T-helper 22 cell (primary cell): ENCODE measurements around the gene CASS4.

Experiments used
- DNase-seq: peaks from one replicate; pipeline ENCODE4 v3.0.0-alpha.2; 2020; ENCODE audit warnings: low read depth

Gene CASS4

DNA sequence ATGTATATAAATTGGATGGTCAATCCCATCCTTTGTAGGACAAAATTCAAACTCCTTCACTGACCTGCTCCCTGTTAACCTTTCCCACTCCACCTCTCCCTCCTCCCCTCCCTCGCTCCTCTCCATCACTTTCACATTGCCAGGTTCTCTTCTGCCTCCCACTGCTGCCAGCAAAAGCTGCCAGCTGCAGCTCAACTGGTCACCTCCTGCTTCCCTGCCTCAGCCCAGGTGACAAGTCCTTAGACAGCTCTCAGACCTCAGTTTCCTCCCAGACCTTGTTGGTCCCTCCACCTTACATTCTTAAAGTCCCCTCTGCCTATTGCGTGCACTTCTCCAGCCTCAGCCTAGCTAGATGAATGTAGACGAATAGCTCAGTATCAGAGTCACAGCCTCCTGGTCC is 33.1 kb downstream of the CASS4 start:
- DNase-seq, result no peak

- no peak for DNase-seq
Measured at GRCh38 chr20:56445540-56445939, 33.5 kb downstream of the CASS4 start.

DNA sequence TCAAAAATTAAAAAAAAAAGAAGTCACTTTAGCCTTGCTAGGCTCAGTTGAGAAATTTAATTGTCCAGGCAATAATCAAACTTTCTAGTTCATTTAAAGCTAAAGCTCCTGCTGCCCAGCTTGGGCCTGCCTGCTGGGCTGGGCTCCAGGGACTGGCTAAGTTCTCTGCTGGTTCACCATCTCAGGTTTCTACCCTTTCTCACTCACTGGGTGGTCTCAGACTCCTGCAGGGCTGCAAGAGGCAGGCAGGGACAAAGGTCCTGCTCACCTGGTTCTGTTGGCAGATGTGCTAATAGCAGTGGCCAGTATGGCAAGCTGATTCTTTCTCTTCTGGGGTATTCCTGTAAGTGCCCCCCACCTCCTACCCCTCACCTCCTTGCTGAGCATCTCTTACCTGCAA is 35.2 kb downstream of the CASS4 start:
- no peak for DNase-seq

DNA sequence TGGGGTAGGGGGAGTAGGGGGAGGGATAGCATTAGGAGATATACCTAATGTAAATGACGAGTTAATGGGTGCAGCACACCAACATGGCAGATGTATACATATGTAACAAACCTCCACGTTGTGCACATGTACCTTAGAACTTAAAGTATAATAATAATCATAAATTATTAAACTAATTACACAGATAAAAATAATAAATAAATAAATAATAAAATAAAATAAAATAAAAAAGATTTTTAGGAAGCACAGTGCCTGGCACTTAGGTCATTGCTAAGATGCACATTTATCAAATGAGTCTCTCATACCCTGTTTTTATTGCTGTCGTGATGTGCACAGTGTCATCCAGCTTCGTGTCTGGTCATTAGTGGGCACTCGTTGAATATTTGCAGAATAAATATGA is 37.4 kb downstream of the CASS4 start:
- no peak for DNase-seq

- no peak for DNase-seq
Measured at GRCh38 chr20:56451056-56451765, 39.2 kb downstream of the CASS4 start.

GRCh38 chr20:56453352-56453751 is 41.3 kb downstream of the CASS4 start:
- DNase-seq, result no peak

- no peak for DNase-seq
Measured at GRCh38 chr20:56454754-56455153, 42.7 kb downstream of the CASS4 start.

- no peak for DNase-seq
Measured at GRCh38 chr20:56458206-56458821, 46.3 kb downstream of the CASS4 start.

DNA sequence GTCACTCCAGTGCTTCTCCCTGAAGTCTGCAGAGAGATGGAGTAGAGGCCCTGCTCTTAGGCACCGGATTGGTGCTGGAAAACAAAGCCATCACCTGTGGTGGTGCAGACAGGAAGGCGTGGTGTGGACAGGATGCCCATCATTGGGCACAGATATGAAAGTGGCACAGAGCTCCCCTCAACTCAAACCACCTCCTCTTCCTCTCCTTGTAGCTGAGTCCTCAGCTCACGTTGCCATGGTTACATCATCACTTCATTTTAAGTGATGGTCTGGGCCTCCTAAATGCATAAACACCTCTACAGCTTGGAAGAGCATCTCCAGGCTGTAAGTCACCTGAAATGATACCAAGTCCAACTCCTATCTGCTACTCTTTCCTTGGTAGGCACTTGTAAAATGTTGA is 48.4 kb downstream of the CASS4 start:
- peak; percentile 71 for DNase-seq

- no peak for DNase-seq
Measured at GRCh38 chr20:56461576-56461975, 49.5 kb downstream of the CASS4 start.

DNA sequence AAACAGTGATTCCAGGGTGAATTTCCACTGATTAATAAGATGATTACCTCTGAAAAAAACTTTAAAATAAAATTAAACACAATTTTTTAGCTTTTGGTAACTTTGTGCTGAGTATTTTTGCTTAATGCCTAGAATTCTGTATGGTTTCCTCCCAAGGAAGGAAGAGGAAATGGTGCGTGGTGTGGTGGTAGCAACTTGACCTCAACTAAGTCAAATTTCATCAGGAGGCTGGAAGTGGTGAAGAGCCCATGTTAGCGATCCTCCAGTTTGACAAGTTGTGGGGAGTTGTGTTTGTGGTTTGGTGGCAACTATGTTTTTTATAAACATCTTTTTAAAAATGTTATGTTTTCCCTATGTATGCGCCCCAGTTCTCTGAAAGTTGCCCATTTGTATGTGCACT is 51.4 kb downstream of the CASS4 start:
- peak; percentile 26 for DNase-seq

DNA sequence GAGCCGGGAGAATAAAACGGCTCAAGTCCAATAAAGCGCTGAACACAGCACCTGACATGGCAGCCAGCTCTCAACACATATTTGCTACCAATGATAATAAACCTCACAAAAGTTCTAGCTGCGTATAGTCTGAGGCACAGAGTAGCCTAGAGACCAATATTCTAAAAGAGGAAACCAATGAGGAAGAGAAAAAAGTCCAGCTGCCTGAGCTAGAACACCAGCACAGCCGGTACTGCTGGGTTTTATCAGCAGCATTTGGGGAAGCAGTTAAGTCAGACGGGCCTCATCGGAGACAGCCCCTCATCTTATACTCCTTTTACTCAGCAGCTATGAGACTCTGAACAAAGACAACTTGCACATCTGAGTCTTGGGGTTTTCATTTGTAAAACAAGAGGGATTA is 53.9 kb downstream of the CASS4 start:
- DNase-seq, result no peak

GRCh38 chr20:56467968-56468315 is 55.9 kb downstream of the CASS4 start:
- no peak for DNase-seq

DNA sequence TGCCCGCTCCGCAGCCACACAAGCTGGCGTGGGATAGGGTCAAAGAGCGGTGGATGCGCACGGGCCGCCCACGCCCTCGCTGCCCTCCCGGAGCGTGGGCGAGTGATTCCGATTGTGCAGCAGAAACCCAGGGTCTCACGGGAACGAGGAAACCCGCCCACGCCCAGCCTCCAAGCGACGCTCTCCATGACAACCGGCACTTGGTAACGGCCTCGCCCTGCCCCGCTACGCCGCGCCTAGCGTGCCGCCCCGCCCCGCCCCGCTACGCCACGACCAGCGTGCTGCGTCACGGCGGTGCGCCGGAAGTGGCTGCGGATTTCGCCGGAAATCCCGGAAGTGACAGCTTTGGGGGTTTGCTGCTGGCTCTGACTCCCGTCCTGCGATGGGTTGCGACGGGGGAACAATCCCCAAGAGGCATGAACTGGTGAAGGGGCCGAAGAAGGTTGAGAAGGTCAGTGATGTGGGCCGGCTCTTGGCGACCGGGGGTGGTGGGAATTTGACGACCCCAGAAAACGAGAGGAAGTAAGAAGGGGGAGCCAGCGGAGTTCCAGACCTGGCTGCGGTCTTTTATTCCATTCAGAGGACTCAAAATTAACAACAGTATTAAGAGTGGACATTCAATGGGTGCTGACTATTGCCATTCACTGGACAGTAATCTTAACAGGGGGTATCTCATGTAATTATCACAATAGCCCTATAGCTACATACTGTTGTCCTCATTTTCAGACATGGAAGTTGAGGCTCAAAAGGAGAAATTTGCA is 56.4 kb downstream of the CASS4 start, which contains the start of gene RTF2:
Gene RTF2, plus strand, starts transcription at position 312 of the 761 bp plus-strand sequence. Its CDS starts 71 bp downstream, at position 383.
- peak; percentile 90 for DNase-seq

- DNase-seq, result no peak
Measured at GRCh38 chr20:56469077-56469449, 57.0 kb downstream of the CASS4 start.

GRCh38 chr20:56483970-56484369 is 71.9 kb downstream of the CASS4 start:
- no peak for DNase-seq

- DNase-seq, result no peak
Measured at GRCh38 chr20:56487216-56487615, 75.2 kb downstream of the CASS4 start.

DNA sequence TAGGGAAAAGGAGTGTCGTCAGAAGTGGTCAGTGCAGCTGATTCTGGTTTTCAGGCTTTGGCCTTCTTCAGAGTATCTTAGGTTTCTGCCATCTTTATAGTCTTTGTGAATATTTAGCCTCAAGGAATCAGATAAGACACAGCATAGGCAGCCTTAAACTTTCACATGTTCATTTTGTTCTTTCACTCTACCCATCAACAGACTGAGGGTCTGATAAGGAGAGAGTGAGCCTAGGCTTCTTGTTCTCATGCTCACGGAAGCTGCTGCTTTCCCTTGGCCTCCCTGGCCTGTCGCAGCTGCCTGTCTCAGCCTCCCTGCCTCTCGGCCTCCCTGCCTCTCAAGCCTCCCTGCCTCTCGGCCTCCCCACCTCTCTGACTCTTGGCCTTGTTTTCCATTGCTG is 76.5 kb downstream of the CASS4 start:
- no peak for DNase-seq

DNA sequence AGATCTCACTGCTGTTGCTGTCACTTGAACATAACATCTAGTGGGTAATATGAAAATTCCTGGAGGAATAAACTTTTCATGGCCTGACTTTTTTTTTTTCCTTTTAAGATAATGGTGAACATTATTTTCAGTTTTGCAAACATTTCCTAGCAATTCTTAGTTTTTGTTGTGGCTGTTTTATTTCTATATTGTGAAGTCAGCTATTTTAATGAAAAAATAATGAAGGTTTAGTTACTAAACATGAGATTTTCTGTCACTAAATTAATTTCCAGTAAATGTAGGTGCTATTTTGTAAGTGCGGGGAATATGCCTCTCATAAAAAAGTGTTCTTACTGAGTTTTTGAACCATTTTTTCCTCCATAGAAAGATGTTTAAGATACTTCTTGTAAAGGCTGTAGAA is 89.1 kb downstream of the CASS4 start:
- no peak for DNase-seq

- no peak for DNase-seq
Measured at GRCh38 chr20:56503916-56504315, 91.9 kb downstream of the CASS4 start.

DNA sequence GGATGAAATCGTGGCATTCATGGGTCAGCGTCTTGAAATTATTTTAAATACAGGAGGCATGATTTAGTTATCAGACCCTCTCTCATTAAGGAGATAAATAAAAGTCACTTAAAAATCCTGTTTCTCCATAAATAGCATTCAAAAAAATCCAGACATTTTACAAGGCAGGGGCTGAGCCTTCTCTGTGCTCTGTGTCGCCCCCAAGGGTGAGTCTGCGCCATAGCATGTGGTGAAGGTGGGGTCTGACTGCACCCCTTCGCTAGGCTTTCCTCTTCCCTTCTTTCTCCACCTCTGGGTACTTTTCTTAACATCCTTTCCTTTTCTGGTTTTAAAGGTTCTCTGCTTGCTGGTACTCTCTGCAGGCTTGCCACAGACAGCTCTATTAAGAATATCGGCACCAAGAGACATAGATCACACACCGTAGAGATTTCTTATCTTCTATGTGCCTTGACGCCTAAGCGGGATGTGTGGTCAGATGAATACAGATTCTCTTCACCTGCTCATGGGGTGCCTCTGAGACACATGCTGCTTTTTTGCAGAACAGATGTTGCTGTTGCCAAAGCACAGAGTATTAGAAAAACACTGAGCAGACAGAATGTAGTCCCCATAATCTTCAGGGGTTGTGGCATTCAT is 92.4 kb downstream of the CASS4 start:
- no peak for DNase-seq

DNA sequence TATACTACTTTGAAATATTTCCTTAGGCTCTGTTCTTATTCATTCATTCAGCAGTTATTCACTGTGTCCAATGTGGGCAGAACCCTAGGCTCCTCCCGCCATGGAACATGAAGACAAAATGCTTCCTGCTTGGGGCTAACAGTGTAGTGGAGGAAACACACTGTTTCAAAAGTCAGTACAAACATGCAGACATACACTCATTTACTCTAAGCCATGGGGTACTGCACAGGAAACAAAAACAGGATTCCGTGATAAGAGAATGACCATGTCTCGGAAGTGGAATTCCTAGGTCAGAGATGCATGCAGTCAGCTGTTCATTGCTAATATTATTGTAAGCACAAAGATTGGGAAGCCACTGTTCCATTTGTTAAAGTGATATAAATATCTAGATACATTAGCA is 94.0 kb downstream of the CASS4 start:
- DNase-seq, result no peak
